Activated CD8-positive, alpha-beta memory T cell treated with anti-CD3 and anti-CD28 coated beads, Interleukin-2, amount 10 ng/mL, durations not matched to agents 7 days and 5 days (primary cell): ENCODE results near the gene CRNN. TPM values are rescaled to one million over a fixed set of nuclear protein-coding genes. Genes with fewer than 3 reads are reported as not detected.

Experiments
- ATAC-seq: fragments of 150-1000 bp; cut with Tn5 transposase; one replicate; pipeline ENCODE4 v1.10.0; 2021; ENCODE audit warnings: moderate library complexity
- CTCF ChIA-PET: fragments of 350-600 bp; sonication (Branson Sonifier 250); formaldehyde crosslinking; loops from one replicate; lab custom pipeline; 2021; ENCODE audit warnings: antibody characterized with exemption; lab: Charles Lee
- DNase-seq: peaks from one replicate; pipeline ENCODE4 v3.0.0-alpha.2; 2020
- H3K27ac Mint-ChIP-seq: one replicate; pipeline ENCODE4 v1.8.0; 2021; ENCODE audit warnings: mild to moderate bottlenecking, mixed read lengths
- H3K27me3 Mint-ChIP-seq: one replicate; pipeline ENCODE4 v1.8.0; 2021; ENCODE audit warnings: mixed read lengths
- H3K36me3 Mint-ChIP-seq: one replicate; pipeline ENCODE4 v1.8.0; 2021; ENCODE audit warnings: mild to moderate bottlenecking, mixed read lengths
- H3K4me1 Mint-ChIP-seq: one replicate; pipeline ENCODE4 v1.8.0; 2021; ENCODE audit warnings: mixed read lengths
- H3K4me3 Mint-ChIP-seq: one replicate; pipeline ENCODE4 v1.8.0; 2021; ENCODE audit warnings: mild to moderate bottlenecking, moderate library complexity, mixed read lengths
- H3K9me3 Mint-ChIP-seq: one replicate; pipeline ENCODE4 v1.8.0; 2022; ENCODE audit warnings: low read depth, mixed read lengths
- total RNA-seq, 2 experiments: library from RNA; stranded (reverse); gene quantifications; one replicate each; pipeline ENCODE4 v1.2.3, GENCODE V29; 2021

CRNN gene
- total RNA-seq, result not detected

DNA sequence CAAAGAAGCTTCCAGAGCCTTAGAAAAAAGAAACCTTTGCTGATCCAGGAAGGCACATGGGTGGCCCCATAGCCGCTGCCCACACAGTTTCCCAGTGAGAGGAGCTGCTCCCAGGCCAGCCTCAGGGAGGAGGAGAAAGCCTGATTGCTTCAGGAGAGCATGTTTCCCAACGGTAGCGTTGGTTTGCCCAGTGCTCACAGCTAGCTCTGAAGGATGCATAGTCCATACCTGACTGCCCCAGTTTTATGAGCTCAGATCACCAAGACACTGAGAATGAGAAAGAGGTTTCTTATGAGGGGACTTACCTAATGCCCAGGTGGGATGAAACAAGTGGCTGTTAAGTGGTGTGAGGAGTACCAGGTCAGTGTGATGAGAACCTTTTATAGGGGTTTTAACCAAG is at the start of gene CRNN:
TSS of gene CRNN (minus strand) at position 355 of the 400 bp plus-strand sequence. CDS start 2,030 bp downstream, outside the sequence.
- DNase-seq (no peak), ATAC-seq (no peak)
- H3K36me3 Mint-ChIP-seq, result no peaks in the 10 kb centered on the region
- CTCF ChIA-PET, result no interaction called here
- peaks cover 5% of the 10 kb centered on the region for H3K27me3 Mint-ChIP-seq
- no peak within 1 kb of the TSS for H3K4me3 Mint-ChIP-seq
- no peak within 1 kb of the TSS for H3K27ac Mint-ChIP-seq
- H3K4me1 Mint-ChIP-seq, result no peaks in the 10 kb centered on the region
- H3K9me3 Mint-ChIP-seq, result no peaks in the 10 kb centered on the region

DNA sequence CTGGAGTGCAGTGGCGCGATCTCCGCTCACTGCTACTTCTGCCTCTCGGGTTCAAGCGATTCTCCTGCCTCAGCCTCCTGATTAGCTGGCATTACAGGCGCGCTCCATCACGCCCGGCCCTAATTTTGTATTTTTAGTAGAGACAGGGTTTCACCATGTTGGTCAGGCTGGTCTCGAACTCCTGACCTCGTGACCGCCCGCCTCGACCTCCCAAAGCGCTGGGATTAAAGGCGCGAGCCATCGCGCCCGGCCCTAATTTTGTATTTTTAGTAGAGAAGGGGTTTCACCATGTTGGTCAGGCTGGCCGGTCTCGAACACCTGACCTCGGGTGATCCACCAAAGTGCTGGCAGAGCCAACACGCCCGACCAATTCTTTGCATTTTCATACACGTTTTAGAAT is 48.6 kb upstream of the CRNN start:
- no peak overlapping the region for H3K27ac Mint-ChIP-seq
- DNase-seq, result no peak

DNA sequence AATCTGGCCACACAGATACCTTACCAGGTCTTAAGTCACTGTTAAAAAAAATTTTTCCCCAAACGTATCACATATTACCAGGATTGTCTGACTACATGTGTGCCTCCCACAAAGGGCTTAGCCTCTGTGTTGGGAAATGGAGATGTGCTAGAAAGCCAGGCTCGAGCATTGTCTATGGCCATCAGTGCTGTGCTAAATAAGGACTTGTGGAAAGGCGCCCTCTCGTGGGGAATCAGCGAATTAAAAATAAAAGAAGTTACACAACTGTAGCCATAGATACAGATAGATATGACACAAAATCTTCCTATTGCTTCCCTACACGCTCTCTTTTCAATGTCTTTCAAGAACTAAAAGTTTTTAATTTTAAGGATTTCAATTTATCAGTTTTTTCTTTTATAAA is 47.5 kb upstream of the CRNN start:
- DNase-seq (peak; percentile 75), ATAC-seq (peak; percentile 42)
- no peaks in the 10 kb centered on the region for H3K36me3 Mint-ChIP-seq
- H3K27ac Mint-ChIP-seq, result no peak overlapping the region
- peaks cover 27% of the 10 kb centered on the region for H3K4me1 Mint-ChIP-seq
- CTCF ChIA-PET, result interaction anchor here (1.0 to 1.5 kb wide), 2 partner anchors 9 to 272 kb away, joined by 5 to 6 read pairs; no protein-coding TSS in a partner anchor
- no peak overlapping the region for H3K4me3 Mint-ChIP-seq
- H3K27me3 Mint-ChIP-seq, result peaks cover 23% of the 10 kb centered on the region
- no peaks in the 10 kb centered on the region for H3K9me3 Mint-ChIP-seq

More for the DNA sequence above, 48.6 kb upstream of the CRNN start:
- Mint-ChIP-seq H3K27me3 (peaks cover 27% of the 10 kb centered on the region), H3K4me1 (peaks cover 27% of the 10 kb centered on the region), H3K4me3 (no peak overlapping the region), H3K9me3 (no peaks in the 10 kb centered on the region), H3K36me3 (no peaks in the 10 kb centered on the region)
- ATAC-seq, result no peak
- CTCF ChIA-PET, result no interaction called here

DNA sequence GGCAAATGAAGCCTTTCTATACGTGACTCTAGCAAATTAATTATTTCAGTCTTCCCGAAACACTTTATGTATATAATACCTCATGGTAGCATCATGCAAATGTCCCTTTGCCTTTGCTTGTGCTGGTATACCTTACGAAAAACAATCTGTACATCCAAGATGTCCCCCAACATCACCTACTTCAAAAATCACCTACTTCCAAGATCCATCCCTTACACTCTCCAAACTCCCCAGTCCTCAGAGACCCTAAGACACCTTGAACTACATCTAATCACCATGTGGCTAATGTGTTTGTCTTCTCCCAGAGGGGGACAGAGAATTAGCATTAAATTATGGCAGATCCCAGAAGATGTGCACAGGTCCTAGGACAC is 46.5 kb upstream of the CRNN start:
- peaks cover 17% of the 10 kb centered on the region for H3K27me3 Mint-ChIP-seq
- peaks cover 27% of the 10 kb centered on the region for H3K4me1 Mint-ChIP-seq
- DNase-seq (no peak), ATAC-seq (no peak)
- no peaks in the 10 kb centered on the region for H3K9me3 Mint-ChIP-seq
- CTCF ChIA-PET, result interaction anchor here (0.8 to 3.5 kb wide), 12 partner anchors 9 to 425 kb away, joined by 3 to 164 read pairs (median 16); partner anchors contain the start of gene S100A11
- no peak overlapping the region for H3K27ac Mint-ChIP-seq
- no peaks in the 10 kb centered on the region for H3K36me3 Mint-ChIP-seq
- no peak overlapping the region for H3K4me3 Mint-ChIP-seq

DNA sequence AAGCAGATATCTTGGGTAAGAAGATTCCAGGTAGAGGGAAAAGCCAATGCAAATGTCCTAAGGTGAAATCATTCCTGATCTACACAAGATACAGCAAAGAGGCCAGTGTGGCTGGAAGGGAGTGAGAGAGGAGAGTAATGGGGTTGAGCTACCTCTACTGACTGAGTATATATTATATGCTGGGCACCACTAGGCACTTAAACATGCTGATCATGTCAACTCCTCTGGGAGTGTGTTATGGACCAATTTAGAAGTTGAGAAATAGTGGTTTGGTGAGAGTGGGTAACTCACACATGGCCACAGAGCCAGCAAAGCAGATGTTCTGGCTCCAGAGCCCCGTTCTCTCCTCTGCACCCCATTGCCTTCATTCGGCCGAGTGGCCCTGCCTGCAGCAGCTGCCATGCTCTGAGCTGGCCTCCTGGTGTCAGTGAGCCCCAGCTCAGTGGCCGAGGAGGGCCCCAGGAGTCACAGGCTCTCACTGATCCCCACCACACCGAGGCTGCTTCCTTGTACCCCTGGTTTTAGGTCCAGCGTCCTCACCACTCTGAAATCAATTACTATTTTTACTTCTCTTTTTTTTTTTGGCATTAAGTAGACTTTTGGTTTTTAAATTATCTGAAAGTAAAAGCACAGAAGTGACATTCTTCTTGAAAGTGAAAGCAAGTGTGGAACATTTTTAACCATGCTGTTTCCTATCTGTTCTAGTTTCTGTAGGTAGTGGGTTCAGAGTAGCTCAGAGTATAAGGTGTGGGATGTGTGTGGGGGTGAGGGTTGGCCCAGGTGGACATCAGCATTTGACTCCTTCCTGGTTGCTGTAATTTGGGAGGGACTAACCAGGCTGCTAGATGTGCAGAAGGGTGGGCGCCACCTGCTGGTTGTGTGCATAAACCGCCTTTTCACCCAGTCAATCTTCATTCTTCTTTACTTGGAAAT is 45.8 kb upstream of the CRNN start:
- H3K36me3 Mint-ChIP-seq, result no peaks in the 10 kb centered on the region
- peak overlapping the region; percentile 57 for H3K4me3 Mint-ChIP-seq
- peak overlapping the region; percentile 79 for H3K27ac Mint-ChIP-seq
- peaks cover 17% of the 10 kb centered on the region for H3K27me3 Mint-ChIP-seq
- ATAC-seq, result peak; percentile 86
- H3K4me1 Mint-ChIP-seq, result peaks cover 27% of the 10 kb centered on the region
- peak; percentile 84 for DNase-seq
- CTCF ChIA-PET, result interaction anchor here (0.7 to 3.5 kb wide), 28 partner anchors 8 to 459 kb away, joined by 3 to 164 read pairs (median 8); partner anchors contain the start of gene S100A11
- no peaks in the 10 kb centered on the region for H3K9me3 Mint-ChIP-seq

DNA sequence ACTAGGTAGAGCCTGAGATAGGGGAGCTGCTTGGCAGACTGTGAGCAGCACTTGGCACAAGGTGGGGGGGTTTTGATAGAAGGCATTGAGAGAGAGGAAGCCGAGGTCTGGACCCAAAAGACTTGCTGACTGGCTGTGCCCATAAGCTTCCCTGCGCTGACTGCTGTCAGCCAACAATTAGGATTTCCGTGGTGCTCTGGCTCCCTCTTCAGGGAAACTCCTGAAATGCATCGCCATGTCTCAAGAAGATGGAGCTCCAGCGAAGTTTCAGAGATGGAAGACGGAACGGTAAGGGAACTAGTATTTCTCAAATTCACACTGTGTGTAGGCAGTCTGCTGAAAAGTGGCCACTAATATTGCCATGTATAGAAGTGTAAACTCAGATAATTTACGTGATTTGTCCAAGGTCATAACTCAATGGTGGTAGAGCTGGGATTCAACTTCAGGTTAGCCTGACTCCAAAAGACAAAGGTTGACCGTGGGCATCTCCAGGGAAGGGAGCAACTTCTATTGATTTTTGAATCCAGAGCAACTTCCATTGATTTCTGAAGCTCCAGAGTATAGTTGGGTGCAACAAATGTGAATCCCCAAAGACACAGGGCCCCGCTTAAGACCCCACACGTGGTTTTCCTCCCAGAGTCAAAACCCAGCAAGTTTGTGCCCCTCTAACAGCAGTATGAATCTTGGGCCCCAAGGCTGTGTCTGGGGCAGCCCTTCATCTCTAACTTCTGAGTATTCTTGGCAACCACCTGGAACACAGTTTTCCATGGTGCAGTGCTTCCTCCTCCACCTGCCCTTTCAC is 44.5 kb upstream of the CRNN start:
- CTCF ChIA-PET, result interaction anchor here (0.5 to 3.5 kb wide), 43 partner anchors 9 to 457 kb away, joined by 3 to 164 read pairs (median 6); partner anchors contain the start of genes FLG2 and S100A11
- DNase-seq (peak; percentile 88), ATAC-seq (peak; percentile 66)
- H3K4me1 Mint-ChIP-seq, result peaks cover 27% of the 10 kb centered on the region
- no peak overlapping the region for H3K4me3 Mint-ChIP-seq
- H3K36me3 Mint-ChIP-seq, result no peaks in the 10 kb centered on the region
- H3K27me3 Mint-ChIP-seq, result peaks cover 25% of the 10 kb centered on the region
- H3K27ac Mint-ChIP-seq, result no peak overlapping the region
- H3K9me3 Mint-ChIP-seq, result no peaks in the 10 kb centered on the region

DNA sequence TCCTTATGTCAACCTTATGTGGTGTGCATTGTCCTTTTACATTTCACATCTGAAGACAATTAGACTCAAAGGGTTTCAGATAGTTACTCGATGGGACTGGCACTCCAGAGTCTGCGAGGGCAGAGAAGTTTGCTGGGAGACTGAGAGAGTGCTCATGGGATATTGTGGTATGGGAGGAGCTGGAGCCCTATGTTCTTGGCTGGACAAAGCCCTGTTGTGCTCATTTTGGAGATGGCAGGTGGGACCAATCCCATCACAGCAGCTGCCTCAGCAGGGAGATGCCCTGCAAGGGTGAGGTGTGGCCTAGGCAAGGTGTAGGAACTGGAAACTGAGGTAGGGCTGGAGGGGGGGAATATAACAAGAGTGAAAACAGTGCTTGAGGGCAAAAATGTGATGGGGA is 43.5 kb upstream of the CRNN start:
- Mint-ChIP-seq H3K36me3 (no peaks in the 10 kb centered on the region), H3K27ac (no peak overlapping the region)
- CTCF ChIA-PET, result interaction anchor here (0.8 to 3.5 kb wide), 19 partner anchors 10 to 422 kb away, joined by 3 to 164 read pairs (median 20); partner anchors contain the start of gene S100A11

DNA sequence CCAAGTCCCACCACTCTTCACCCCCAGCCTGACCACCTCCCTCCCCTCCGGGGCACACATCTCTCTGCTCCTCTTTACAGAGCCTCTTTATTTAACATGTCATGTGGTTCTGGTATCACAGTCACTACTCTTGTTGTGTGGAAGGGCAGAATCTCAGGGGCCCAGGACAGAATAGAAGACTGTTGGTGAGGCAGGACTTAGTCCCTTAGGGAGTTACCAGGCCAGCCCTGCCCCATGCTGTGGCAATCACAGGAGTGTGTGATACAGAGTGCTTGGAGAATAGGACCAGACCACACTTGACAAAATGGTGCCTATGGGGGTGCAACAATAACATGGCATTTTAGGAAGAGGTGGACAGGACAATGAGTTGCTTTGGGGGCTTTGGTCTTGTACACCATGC is 43.0 kb upstream of the CRNN start:
- DNase-seq (no peak), ATAC-seq (no peak)
- CTCF ChIA-PET, result interaction anchor here (1.8 to 3.5 kb wide), 2 partner anchors 258 to 264 kb away, joined by 6 to 36 read pairs; no protein-coding TSS in a partner anchor
- no peaks in the 10 kb centered on the region for H3K36me3 Mint-ChIP-seq
- H3K4me3 Mint-ChIP-seq, result no peak overlapping the region
- H3K27ac Mint-ChIP-seq, result no peak overlapping the region
- peaks cover 27% of the 10 kb centered on the region for H3K4me1 Mint-ChIP-seq
- no peaks in the 10 kb centered on the region for H3K9me3 Mint-ChIP-seq
- peaks cover 25% of the 10 kb centered on the region for H3K27me3 Mint-ChIP-seq

More for the DNA sequence above, 43.5 kb upstream of the CRNN start:
- H3K9me3 Mint-ChIP-seq, result no peaks in the 10 kb centered on the region
- DNase-seq (no peak), ATAC-seq (no peak)
- peaks cover 25% of the 10 kb centered on the region for H3K27me3 Mint-ChIP-seq
- no peak overlapping the region for H3K4me3 Mint-ChIP-seq
- peaks cover 27% of the 10 kb centered on the region for H3K4me1 Mint-ChIP-seq

DNA sequence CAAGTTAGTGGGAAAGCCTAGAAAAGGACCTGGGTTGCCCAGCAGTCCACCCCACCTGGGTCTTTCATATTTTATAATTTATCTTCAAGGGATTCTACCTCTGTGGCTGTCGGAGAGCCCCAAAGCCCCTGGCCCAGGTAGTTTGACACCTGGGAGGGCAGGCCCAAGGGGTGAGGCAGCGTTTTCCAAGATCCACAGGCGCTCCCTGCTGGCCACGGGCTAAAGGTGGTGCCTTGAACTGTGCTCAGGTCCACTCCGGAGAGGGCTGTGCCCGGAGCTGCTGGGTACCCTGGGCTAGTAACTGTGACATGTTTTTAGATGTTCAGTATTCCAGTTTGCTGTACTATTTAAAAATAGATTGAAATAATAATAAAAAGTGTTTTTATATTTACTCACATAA is 37.2 kb upstream of the CRNN start:
- no peak overlapping the region for H3K4me3 Mint-ChIP-seq
- H3K4me1 Mint-ChIP-seq, result no peaks in the 10 kb centered on the region
- H3K9me3 Mint-ChIP-seq, result no peaks in the 10 kb centered on the region
- no peak for ATAC-seq
- H3K36me3 Mint-ChIP-seq, result no peaks in the 10 kb centered on the region
- H3K27ac Mint-ChIP-seq, result no peak overlapping the region
- CTCF ChIA-PET, result interaction anchor here (1.4 kb wide), 1 partner anchor 11 kb away, joined by 6 read pairs; no protein-coding TSS in a partner anchor
- H3K27me3 Mint-ChIP-seq, result peaks cover 16% of the 10 kb centered on the region
- DNase-seq, result no peak

DNA sequence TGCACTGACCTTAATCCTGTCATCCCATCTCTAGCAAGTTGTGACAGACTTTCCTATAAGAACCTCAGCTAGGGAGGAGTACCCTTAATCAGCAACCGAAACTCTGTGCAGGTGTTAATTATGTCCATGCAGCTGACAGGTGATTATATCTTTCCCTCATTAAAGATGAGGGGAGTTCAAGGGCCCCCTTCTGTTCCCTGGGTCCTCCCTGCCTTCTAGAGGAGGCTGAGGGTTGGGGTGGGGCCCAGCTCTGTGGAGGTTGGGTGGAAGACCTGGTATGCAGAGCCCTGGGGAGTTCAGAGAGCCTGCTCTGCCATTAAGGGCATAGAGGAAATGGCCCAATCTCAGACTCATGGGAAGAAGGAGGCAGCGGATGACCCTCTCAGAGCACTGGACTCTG is 35.6 kb upstream of the CRNN start:
- Mint-ChIP-seq H3K27me3 (peaks cover 12% of the 10 kb centered on the region), H3K4me1 (no peaks in the 10 kb centered on the region), H3K27ac (no peak overlapping the region), H3K9me3 (no peaks in the 10 kb centered on the region), H3K4me3 (no peak overlapping the region), H3K36me3 (no peaks in the 10 kb centered on the region)
- CTCF ChIA-PET, result interaction anchor here (1.3 to 1.4 kb wide), 3 partner anchors 9 to 10 kb away, joined by 5 to 17 read pairs (median 6); no protein-coding TSS in a partner anchor
- no peak for ATAC-seq
- no peak for DNase-seq

DNA sequence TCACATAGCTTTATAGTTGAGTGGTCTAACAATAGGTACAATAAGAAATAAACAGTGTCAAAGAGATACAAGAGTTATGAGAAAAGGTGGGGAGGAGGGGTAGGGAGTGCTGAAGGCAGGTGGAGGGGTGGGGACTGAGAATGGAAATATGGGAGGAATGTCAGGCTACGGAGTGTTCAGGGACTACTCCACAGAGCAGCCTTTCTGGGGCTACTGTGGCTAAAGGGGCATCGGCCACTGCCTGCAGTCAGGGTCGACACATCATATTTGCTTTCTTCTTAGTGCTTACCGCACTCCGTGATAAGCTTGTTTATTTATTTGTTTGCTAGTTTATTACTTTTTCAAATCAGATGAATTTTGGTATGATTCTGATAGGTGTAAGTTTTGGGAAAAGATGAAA is 34.4 kb upstream of the CRNN start:
- Mint-ChIP-seq H3K9me3 (no peaks in the 10 kb centered on the region), H3K4me3 (no peak overlapping the region), H3K27ac (no peak overlapping the region), H3K4me1 (no peaks in the 10 kb centered on the region), H3K36me3 (no peaks in the 10 kb centered on the region), H3K27me3 (peaks cover 3% of the 10 kb centered on the region)
- DNase-seq (no peak), ATAC-seq (no peak)
- CTCF ChIA-PET, result interaction anchor here (1.0 to 1.5 kb wide), 6 partner anchors 8 to 260 kb away, joined by 3 to 17 read pairs (median 6); no protein-coding TSS in a partner anchor

DNA sequence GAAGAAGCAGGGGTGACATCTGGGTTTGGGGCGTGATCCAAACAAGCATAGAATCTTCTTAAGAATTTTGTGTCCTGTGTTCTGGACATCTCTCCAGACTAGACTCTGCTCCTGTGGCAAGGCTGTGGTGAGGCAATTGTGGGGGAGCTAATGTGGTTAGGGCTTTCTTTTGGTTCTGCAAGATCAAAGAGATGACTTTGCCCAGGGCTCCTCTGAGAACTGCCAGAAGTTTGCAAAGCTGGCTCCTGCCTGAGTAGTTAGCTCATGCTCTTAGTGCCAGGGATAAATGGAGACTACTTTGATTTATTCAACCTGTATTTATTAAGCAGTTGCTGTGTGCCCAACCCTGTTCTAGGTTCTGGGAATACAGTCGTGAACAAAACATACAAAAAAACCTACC is 34.0 kb upstream of the CRNN start:
- Mint-ChIP-seq H3K9me3 (no peaks in the 10 kb centered on the region), H3K4me1 (no peaks in the 10 kb centered on the region), H3K27ac (no peak overlapping the region), H3K36me3 (no peaks in the 10 kb centered on the region), H3K27me3 (peaks cover 3% of the 10 kb centered on the region), H3K4me3 (no peak overlapping the region)
- ATAC-seq, result no peak
- CTCF ChIA-PET, result interaction anchor here (1.0 to 1.5 kb wide), 4 partner anchors 10 to 259 kb away, joined by 3 to 10 read pairs (median 6); no protein-coding TSS in a partner anchor
- DNase-seq, result no peak

DNA sequence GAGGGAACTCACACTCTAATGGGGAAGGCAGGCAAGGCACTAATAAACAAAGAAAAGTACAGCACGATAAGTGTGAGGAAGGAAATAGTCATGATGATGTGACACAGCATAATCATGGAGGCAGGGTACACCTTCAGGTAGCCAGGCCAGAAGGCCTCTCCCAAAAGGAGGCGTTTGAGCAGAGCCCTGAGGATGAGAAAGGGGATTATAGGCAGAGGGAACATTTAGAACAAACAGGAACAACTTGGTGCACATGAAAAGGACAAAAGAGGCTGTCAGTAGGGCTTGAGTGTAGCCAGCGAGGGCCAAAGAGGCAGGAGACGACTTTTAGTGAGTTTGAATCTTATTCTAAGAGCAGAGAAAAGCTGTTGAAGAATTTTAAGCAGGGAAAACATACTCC is 33.4 kb upstream of the CRNN start:
- H3K9me3 Mint-ChIP-seq, result no peaks in the 10 kb centered on the region
- ATAC-seq (no peak), DNase-seq (no peak)
- H3K4me3 Mint-ChIP-seq, result no peak overlapping the region
- H3K4me1 Mint-ChIP-seq, result no peaks in the 10 kb centered on the region
- peaks cover 3% of the 10 kb centered on the region for H3K27me3 Mint-ChIP-seq
- CTCF ChIA-PET, result interaction anchor here (1.0 to 1.5 kb wide), 4 partner anchors 11 to 259 kb away, joined by 3 to 10 read pairs (median 6); no protein-coding TSS in a partner anchor
- H3K36me3 Mint-ChIP-seq, result no peaks in the 10 kb centered on the region
- no peak overlapping the region for H3K27ac Mint-ChIP-seq
